Loucy (cell line): ENCODE results near the gene IGFBPL1.

Experiments
- H2AFZ ChIP-seq: fragments of 200-600 bp; sonication (generic); 2 replicates; pipeline ENCODE4 v1.6.0; 2016; ENCODE audit warnings: antibody characterized with exemption, mild to moderate bottlenecking, low read length, moderate library complexity
- H3F3A ChIP-seq: fragments of 200-600 bp; 2 replicates; pipeline ENCODE4 v1.6.0; 2016; ENCODE audit warnings: antibody characterized with exemption, low read depth, mild to moderate bottlenecking
- H3K27me3 ChIP-seq: fragments of 200-600 bp; sonication (generic); 2 replicates; pipeline ENCODE4 v1.6.1; 2014; ENCODE audit warnings: low read length, mild to moderate bottlenecking; ENCODE audit not compliant: insufficient read depth, poor library complexity, severe bottlenecking
- H3K36me3 ChIP-seq: fragments of 200-600 bp; sonication (generic); 2 replicates; pipeline ENCODE4 v1.6.1; 2016; ENCODE audit warnings: low read length; ENCODE audit not compliant: insufficient read depth
- H3K4me1 ChIP-seq: fragments of 200-600 bp; sonication (generic); 2 replicates; pipeline ENCODE4 v1.5.1; 2014; ENCODE audit warnings: low read length, mild to moderate bottlenecking; ENCODE audit not compliant: insufficient read depth, poor library complexity, severe bottlenecking
- H3K4me2 ChIP-seq: fragments of 200-600 bp; sonication (generic); 2 replicates; pipeline ENCODE4 v1.6.0; 2014; ENCODE audit warnings: antibody characterized with exemption, low read length, low read depth, mild to moderate bottlenecking; ENCODE audit not compliant: poor library complexity, severe bottlenecking
- H3K4me3 ChIP-seq: fragments of 200-600 bp; sonication (generic); 2 replicates; pipeline ENCODE4 v1.5.1; 2014; ENCODE audit warnings: low read length, mild to moderate bottlenecking, mixed read lengths; ENCODE audit not compliant: poor library complexity, severe bottlenecking
- H3K79me2 ChIP-seq: fragments of 200-600 bp; sonication (generic); 2 replicates; pipeline ENCODE4 v1.6.1; 2014; ENCODE audit warnings: low read length; ENCODE audit not compliant: insufficient read depth
- H3K9ac ChIP-seq: fragments of 200-600 bp; sonication (generic); 2 replicates; pipeline ENCODE4 v1.6.0; 2014; ENCODE audit warnings: mild to moderate bottlenecking, low read depth, low read length, moderate library complexity; ENCODE audit not compliant: poor library complexity, severe bottlenecking
- H3K9me2 ChIP-seq: fragments of 200-600 bp; sonication (generic); replicated peaks from 2 replicates; pipeline ENCODE4 v1.6.1; 2016; ENCODE audit warnings: low read depth, low read length, mixed read lengths
- H3K9me3 ChIP-seq: fragments of 200-600 bp; sonication (generic); 2 replicates; pipeline ENCODE4 v1.6.1; 2014; ENCODE audit warnings: mild to moderate bottlenecking, antibody characterized with exemption, low read length, low read depth; ENCODE audit not compliant: insufficient read depth
- H4K20me1 ChIP-seq: fragments of 200-600 bp; sonication (generic); 2 replicates; pipeline ENCODE4 v1.6.0; 2014; ENCODE audit warnings: antibody characterized with exemption, low read length, mild to moderate bottlenecking; ENCODE audit not compliant: insufficient read depth, poor library complexity, severe bottlenecking
- CTCF ChIP-seq: fragments of 200-600 bp; sonication (generic); conservative IDR thresholded peaks from 2 replicates; pipeline ENCODE4 v1.5.1; 2014; ENCODE audit warnings: mild to moderate bottlenecking, antibody characterized with exemption, low read length
- EZH2phosphoT487 ChIP-seq: fragments of 200-600 bp; IDR thresholded peaks from 2 replicates; pipeline ENCODE4 v1.6.1; 2018; ENCODE audit warnings: antibody characterized with exemption, mild to moderate bottlenecking, moderate library complexity, borderline replicate concordance

IGFBPL1 gene

GRCh38 chr9:38360839-38361472 lies 63.3 kb downstream of the IGFBPL1 start:
- Histone ChIP-seq H3K4me1 (no peaks in the 10 kb centered on the region), H2AFZ (no peak overlapping the region), H3K9me2 (no peaks in the 10 kb centered on the region), H3K4me3 (no peak overlapping the region), H3K9me3 (no peaks in the 10 kb centered on the region), H3K79me2 (no peaks in the 10 kb centered on the region), H3K36me3 (no peaks in the 10 kb centered on the region), H3F3A (no peaks in the 10 kb centered on the region), H4K20me1 (no peaks in the 10 kb centered on the region), H3K27me3 (no peaks in the 10 kb centered on the region), H3K4me2 (no peak overlapping the region), H3K9ac (no peak overlapping the region)
- no peak for TF ChIP-seq EZH2phosphoT487
- no peak for TF ChIP-seq CTCF

- Histone ChIP-seq H3K27me3 (no peaks in the 10 kb centered on the region), H3K4me1 (no peaks in the 10 kb centered on the region), H3K9me2 (no peaks in the 10 kb centered on the region), H2AFZ (no peak overlapping the region), H3K9ac (no peak overlapping the region), H3F3A (no peaks in the 10 kb centered on the region), H3K36me3 (no peaks in the 10 kb centered on the region), H4K20me1 (no peaks in the 10 kb centered on the region), H3K4me3 (no peak overlapping the region), H3K4me2 (no peak overlapping the region), H3K79me2 (no peaks in the 10 kb centered on the region), H3K9me3 (no peaks in the 10 kb centered on the region)
- no peak for TF ChIP-seq EZH2phosphoT487
- TF ChIP-seq CTCF = no peak
Observed at GRCh38 chr9:38359689-38360385, 64.4 kb downstream of the IGFBPL1 start.

DNA sequence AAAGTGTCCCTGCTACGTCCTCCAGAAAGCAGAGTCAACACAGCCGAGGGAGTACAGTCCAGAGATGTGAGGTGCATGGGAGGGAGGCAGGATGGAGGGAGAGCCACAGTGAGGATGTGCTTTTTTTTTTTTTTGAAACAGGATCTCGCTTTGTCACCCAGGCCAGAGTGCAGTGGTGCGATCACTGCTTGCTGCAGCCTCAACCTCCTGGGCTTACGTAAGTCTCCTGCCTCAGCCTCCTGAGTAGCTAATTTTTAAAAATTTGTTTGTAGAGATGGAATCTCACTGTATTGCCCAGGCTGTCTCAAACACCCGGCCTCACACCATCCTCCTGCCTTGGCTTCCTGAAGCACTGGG lies 65.0 kb downstream of the IGFBPL1 start:
- no peaks in the 10 kb centered on the region for H3F3A ChIP-seq
- H3K27me3 ChIP-seq = no peaks in the 10 kb centered on the region
- H3K9ac ChIP-seq = no peak overlapping the region
- no peaks in the 10 kb centered on the region for H3K79me2 ChIP-seq
- TF ChIP-seq EZH2phosphoT487 (no peak), CTCF (no peak)
- no peaks in the 10 kb centered on the region for H3K9me2 ChIP-seq
- H3K9me3 ChIP-seq = no peaks in the 10 kb centered on the region
- H3K4me3 ChIP-seq = no peak overlapping the region
- H3K4me1 ChIP-seq = no peaks in the 10 kb centered on the region
- H3K36me3 ChIP-seq = no peaks in the 10 kb centered on the region
- no peak overlapping the region for H2AFZ ChIP-seq
- H3K4me2 ChIP-seq = no peak overlapping the region
- H4K20me1 ChIP-seq = no peaks in the 10 kb centered on the region
